ENCODE data around the gene F3.

The F3 gene

GRCh38 chr1:94515296-94515947, 26.1 kb downstream of the F3 start:
- TF ChIP-seq CTCF (IDR thresholded peaks at IDR 0.05; ENCODE audit: low read depth, low read length) (no peak), POLR2A (IDR thresholded peaks at IDR 0.05; ENCODE audit: extremely low read depth, insufficient read length) (no peak), MYC (IDR thresholded peaks at IDR 0.05; ENCODE audit: low read depth, low read length) (no peak), MAX (IDR thresholded peaks at IDR 0.05; ENCODE audit: low read depth, low read length) (no peak)
- no peak for DNase-seq (ENCODE audit: low read depth)
- no peak overlapping the region for H3K4me3 ChIP-seq (ENCODE audit: low read depth, low read length)

GRCh38 chr1:94514095-94514727, 27.3 kb downstream of the F3 start:
- peak; percentile 67 for DNase-seq (ENCODE audit: low read depth)
- TF ChIP-seq POLR2A (IDR thresholded peaks at IDR 0.05; ENCODE audit: extremely low read depth, insufficient read length): no peak
- TF ChIP-seq MAX (IDR thresholded peaks at IDR 0.05; ENCODE audit: low read depth, low read length): no peak
- no peak for TF ChIP-seq MYC (IDR thresholded peaks at IDR 0.05; ENCODE audit: low read depth, low read length)
- peak; percentile 77 for TF ChIP-seq CTCF (IDR thresholded peaks at IDR 0.05; ENCODE audit: low read depth, low read length)
- no peak overlapping the region for H3K4me3 ChIP-seq (ENCODE audit: low read depth, low read length)

GRCh38 chr1:94512816-94513215, 28.7 kb downstream of the F3 start:
- TF ChIP-seq MYC (IDR thresholded peaks at IDR 0.05; ENCODE audit: low read depth, low read length) (no peak), CTCF (IDR thresholded peaks at IDR 0.05; ENCODE audit: low read depth, low read length) (no peak), POLR2A (IDR thresholded peaks at IDR 0.05; ENCODE audit: extremely low read depth, insufficient read length) (no peak), MAX (IDR thresholded peaks at IDR 0.05; ENCODE audit: low read depth, low read length) (no peak)
- DNase-seq (ENCODE audit: low read depth): no peak
- H3K4me3 ChIP-seq (ENCODE audit: low read depth, low read length): no peak overlapping the region

GRCh38 chr1:94504601-94505000, 37.0 kb downstream of the F3 start:
- DNase-seq (ENCODE audit: low read depth): no peak
- H3K4me3 ChIP-seq (ENCODE audit: low read depth, low read length): no peak overlapping the region
- TF ChIP-seq MYC (IDR thresholded peaks at IDR 0.05; ENCODE audit: low read depth, low read length) (no peak), POLR2A (IDR thresholded peaks at IDR 0.05; ENCODE audit: extremely low read depth, insufficient read length) (no peak)

- DNase-seq (ENCODE audit: low read depth): no peak
- TF ChIP-seq MYC (IDR thresholded peaks at IDR 0.05; ENCODE audit: low read depth, low read length): no peak
- TF ChIP-seq POLR2A (IDR thresholded peaks at IDR 0.05; ENCODE audit: extremely low read depth, insufficient read length): no peak
- no peak for TF ChIP-seq MAX (IDR thresholded peaks at IDR 0.05; ENCODE audit: low read depth, low read length)
- no peak for TF ChIP-seq CTCF (IDR thresholded peaks at IDR 0.05; ENCODE audit: low read depth, low read length)
- H3K4me3 ChIP-seq (ENCODE audit: low read depth, low read length): no peak overlapping the region
These were observed 38.4 kb downstream of the F3 start for GRCh38 chr1:94503153-94503552.

- no peak for TF ChIP-seq POLR2A (IDR thresholded peaks at IDR 0.05; ENCODE audit: extremely low read depth, insufficient read length)
- TF ChIP-seq MYC (IDR thresholded peaks at IDR 0.05; ENCODE audit: low read depth, low read length): no peak
- no peak for TF ChIP-seq CTCF (IDR thresholded peaks at IDR 0.05; ENCODE audit: low read depth, low read length)
- no peak for TF ChIP-seq MAX (IDR thresholded peaks at IDR 0.05; ENCODE audit: low read depth, low read length)
- DNase-seq (ENCODE audit: low read depth): no peak
- H3K4me3 ChIP-seq (ENCODE audit: low read depth, low read length): no peak overlapping the region
These were observed 39.6 kb downstream of the F3 start for GRCh38 chr1:94501935-94502334.
